SK-N-SH (cell line): ENCODE measurements around the gene KIR3DL3.
"Not testable (repeated sequence)": the region's sequence is repeated elsewhere in the genome, so short reads cannot be mapped to it uniquely, and the experiment has no call there.

Experiments used
- CHD2 ChIP-seq: fragments of 150-350 bp; IDR thresholded peaks from 2 replicates; pipeline ENCODE4 v1.6.1; 2018; ENCODE audit warnings: low read length; ENCODE audit not compliant: partially characterized antibody
- CTCF ChIP-seq: fragments of 200-600 bp; sonication (generic); IDR thresholded peaks from 2 replicates; pipeline ENCODE4 v1.6.1; 2017; ENCODE audit warnings: antibody characterized with exemption, mild to moderate bottlenecking, moderate library complexity
- EZH2phosphoT487 ChIP-seq: fragments of 200-600 bp; sonication (generic); IDR thresholded peaks from 2 replicates; pipeline ENCODE4 v1.6.1; 2017; ENCODE audit warnings: low read depth, mixed run types, mild to moderate bottlenecking, antibody characterized with exemption, moderate library complexity, borderline replicate concordance
- FOSL2 ChIP-seq: IDR thresholded peaks from 2 replicates; pipeline ENCODE4 v1.4.0; 2012; ENCODE audit warnings: low read depth, mild to moderate bottlenecking, moderate library complexity, borderline replicate concordance
- GABPA ChIP-seq: IDR thresholded peaks from 2 replicates; pipeline ENCODE4 v1.4.0; 2012; ENCODE audit warnings: low read depth, mild to moderate bottlenecking
- POLR2AphosphoS5 ChIP-seq: IDR thresholded peaks from 2 replicates; pipeline ENCODE4 v1.6.1; 2012; ENCODE audit warnings: low read depth, low read length
- RAD21 ChIP-seq: IDR thresholded peaks from 2 replicates; pipeline ENCODE4 v1.6.1; 2012; ENCODE audit warnings: mild to moderate bottlenecking, low read length
- SMC3 ChIP-seq: IDR thresholded peaks from 2 replicates; pipeline ENCODE4 v1.6.1; 2012; ENCODE audit warnings: low read depth, low read length, improper control_type of control experiment
- TCF12 ChIP-seq: IDR thresholded peaks from 2 replicates; pipeline ENCODE4 v1.4.0; 2012

- not testable (repeated sequence) for TF ChIP-seq CTCF, GABPA, EZH2phosphoT487, TCF12, FOSL2, SMC3, RAD21, CHD2, POLR2AphosphoS5
Measured at GRCh38 chr19:54772666-54773065, 48.4 kb downstream of the KIR3DL3 start.
